NCI-H2196 treated with DMSO at 0.1 percent for 48 hours (cell line): ENCODE data around the gene JADE1.

Source experiments
- DNase-seq: peaks from one replicate; lab custom pipeline; 2025; ENCODE audit not compliant: unreplicated experiment; lab: John Stamatoyannopoulos, UW

Gene JADE1

GRCh38 chr4:128869776-128870509 lies 60.4 kb downstream of the JADE1 start:
- no peak for DNase-seq

GRCh38 chr4:128871948-128872347 lies 62.4 kb downstream of the JADE1 start:
- DNase-seq, result no peak

- DNase-seq, result no peak
Measured at GRCh38 chr4:128876200-128876599, 66.7 kb downstream of the JADE1 start.

- DNase-seq, result no peak
Measured at GRCh38 chr4:128877934-128878333, 68.4 kb downstream of the JADE1 start.

- DNase-seq, result no peak
Measured at GRCh38 chr4:128879283-128879682, 69.8 kb downstream of the JADE1 start.

- DNase-seq, result no peak
Measured at GRCh38 chr4:128879971-128880370, 70.5 kb downstream of the JADE1 start.

- no peak for DNase-seq
Measured at GRCh38 chr4:128880662-128881061, 71.2 kb downstream of the JADE1 start.

- no peak for DNase-seq
Measured at GRCh38 chr4:128904821-128905220, 95.3 kb downstream of the JADE1 start.

- DNase-seq, result no peak
Measured at GRCh38 chr4:128906581-128906980, 97.1 kb downstream of the JADE1 start.

GRCh38 chr4:128907981-128908380 lies 98.5 kb downstream of the JADE1 start:
- no peak for DNase-seq

GRCh38 chr4:128908735-128909134 lies 99.2 kb downstream of the JADE1 start:
- no peak for DNase-seq

GRCh38 chr4:128913228-128913627 lies 103.7 kb downstream of the JADE1 start:
- DNase-seq, result no peak

GRCh38 chr4:128915544-128915943 lies 106.0 kb downstream of the JADE1 start:
- DNase-seq, result no peak

GRCh38 chr4:128916832-128917231 lies 107.3 kb downstream of the JADE1 start:
- DNase-seq, result no peak

- DNase-seq, result no peak
Measured at GRCh38 chr4:128917781-128918180, 108.3 kb downstream of the JADE1 start.

GRCh38 chr4:128921954-128922353 lies 112.5 kb downstream of the JADE1 start:
- DNase-seq, result no peak
